ENCODE data around the gene FPR2. TPM values are rescaled to one million over a fixed set of nuclear protein-coding genes. Genes with fewer than 3 reads are reported as not detected.
A peak's percentile ranks its signal among the peaks of the same experiment; 100 is the strongest.

The FPR2 gene
- total RNA-seq, 4 donors from 2014 or later = 0.13 to 0.34 TPM; not detected in 2

DNA sequence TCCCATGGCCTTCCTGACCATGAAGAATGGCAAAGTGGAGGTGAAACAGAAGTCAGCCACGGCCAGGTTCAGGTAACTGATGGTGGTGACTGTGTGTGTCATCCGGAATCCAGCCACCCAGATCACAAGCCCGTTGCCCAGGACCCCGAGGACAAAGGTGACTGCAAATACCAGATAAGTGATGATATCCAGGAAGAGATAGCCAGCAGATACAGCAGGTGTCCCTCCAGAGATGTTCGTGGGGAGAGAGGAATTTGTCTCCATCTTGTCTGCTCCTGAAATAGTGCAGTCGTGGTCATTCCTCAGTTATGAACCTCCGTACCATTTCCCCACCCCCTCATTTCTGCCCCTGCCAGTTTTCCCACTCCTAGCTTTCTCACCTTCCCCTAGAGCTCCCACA, 14.2 kb upstream of the FPR2 start:
- intact Hi-C loops (cut with DNase I; ENCODE audit: low total_unique reads) = no loop called here
- no peak for DNase-seq (ENCODE audit: low spot score in 2 of 2)
- no peak overlapping the region for H3K4me3 ChIP-seq (ENCODE audit: low read depth, poor library complexity, severe bottlenecking)
- TF ChIP-seq CTCF (IDR thresholded peaks at IDR 0.05) (no peak), POLR2A (IDR thresholded peaks at IDR 0.05) (no peak)
- 74 to 78% methylated on average over 7 of the region's 7 CpGs for WGBS, 2 donors

DNA sequence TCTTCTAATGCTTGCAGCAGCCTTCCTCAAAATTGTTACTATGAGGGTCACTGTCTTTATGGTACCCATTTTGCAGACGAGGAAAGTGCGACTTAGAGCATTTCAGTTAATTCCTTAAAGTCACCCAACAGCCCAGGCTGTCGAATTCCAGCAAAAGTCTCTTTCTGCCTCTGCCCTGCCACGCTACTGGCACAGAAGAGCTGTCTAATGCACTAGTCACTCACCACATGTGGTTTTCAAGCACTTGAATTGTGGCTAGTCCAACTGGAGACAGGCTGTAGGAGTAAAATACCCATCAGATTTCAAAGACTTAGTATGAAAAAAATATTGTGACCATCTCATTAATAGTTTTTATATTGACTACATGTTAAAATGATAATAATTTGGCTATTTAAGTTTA, 11.0 kb upstream of the FPR2 start:
- 74 to 82% methylated on average over 4 of the region's 4 CpGs for WGBS, 2 donors
- H3K4me3 ChIP-seq (ENCODE audit: low read depth, poor library complexity, severe bottlenecking) = no peak overlapping the region
- no peak for TF ChIP-seq POLR2A (IDR thresholded peaks at IDR 0.05)
- no peak for TF ChIP-seq CTCF (IDR thresholded peaks at IDR 0.05)
- intact Hi-C loops (cut with DNase I; ENCODE audit: low total_unique reads) = no loop called here
- DNase-seq (ENCODE audit: low spot score in 2 of 2) = no peak

DNA sequence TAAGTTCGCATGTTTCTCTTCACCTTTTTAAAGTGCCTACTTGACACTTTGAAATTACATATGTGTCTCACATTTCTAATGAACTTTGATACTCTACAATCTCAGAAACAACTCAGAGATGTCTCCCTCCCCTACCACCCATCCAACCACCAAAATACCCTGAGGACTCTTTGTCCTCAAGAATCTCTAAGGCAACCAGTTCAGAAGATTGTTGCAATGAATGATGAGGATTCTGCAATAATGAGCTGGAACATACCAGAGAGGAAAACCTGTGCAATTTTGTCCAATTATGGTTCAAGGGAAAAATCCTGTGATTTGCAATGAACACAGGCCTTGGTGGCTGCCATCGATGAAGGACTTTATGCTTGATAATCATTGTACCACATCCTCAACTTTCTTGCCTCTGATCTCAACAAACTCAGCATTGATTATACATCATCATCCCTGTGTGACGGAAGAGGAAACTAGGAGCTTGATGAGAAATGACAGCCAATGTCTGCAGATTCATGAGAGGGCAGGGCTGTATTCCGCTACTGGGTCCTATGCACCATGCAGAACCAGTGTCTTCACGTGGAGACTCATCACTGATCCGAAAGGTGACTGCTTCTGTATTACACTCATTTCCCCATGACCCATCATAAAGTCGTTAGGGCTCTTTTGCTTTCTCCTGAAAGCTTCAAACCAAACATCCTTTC, 10.4 kb upstream of the FPR2 start:
- WGBS, 2 donors = 81 to 84% methylated on average over 7 of the region's 7 CpGs
- intact Hi-C loops (cut with DNase I; ENCODE audit: low total_unique reads) = no loop called here
- DNase-seq (ENCODE audit: low spot score in 2 of 2) = no peak
- no peak overlapping the region for H3K4me3 ChIP-seq (ENCODE audit: low read depth, poor library complexity, severe bottlenecking)
- TF ChIP-seq POLR2A (IDR thresholded peaks at IDR 0.05) = no peak
- TF ChIP-seq CTCF (IDR thresholded peaks at IDR 0.05) = no peak

DNA sequence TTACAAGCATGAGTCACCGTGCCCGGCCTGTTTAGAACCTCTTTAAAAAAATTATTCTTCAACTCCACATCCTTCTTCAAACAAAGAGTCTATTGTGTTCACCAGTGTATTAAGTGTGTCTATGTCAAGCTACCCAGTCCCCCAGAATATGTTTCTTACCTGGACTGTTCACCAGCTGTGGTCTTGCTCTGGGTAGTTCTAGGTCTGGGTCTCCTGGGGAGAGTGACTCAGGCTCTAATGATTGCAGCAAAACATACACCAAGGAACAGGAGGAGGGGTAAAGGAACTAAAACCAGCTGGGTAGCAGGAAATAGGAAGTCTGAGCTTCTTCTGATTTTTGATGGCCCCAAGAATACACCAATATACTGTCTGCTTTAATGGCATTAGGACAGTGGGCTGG, 9.3 kb upstream of the FPR2 start, which contains the start of gene FPR1:
FPR1 (minus strand) TSS at position 224 of the 400 bp plus-strand sequence. CDS start 4,884 bp downstream, outside the sequence.
- peak in 1 of 2 donors; percentile 32 for DNase-seq (ENCODE audit: low spot score in 2 of 2)
- no peak within 1 kb of the TSS for H3K4me3 ChIP-seq (ENCODE audit: low read depth, poor library complexity, severe bottlenecking)
- intact Hi-C loops (cut with DNase I; ENCODE audit: low total_unique reads) = no loop called here
- TF ChIP-seq CTCF (IDR thresholded peaks at IDR 0.05) = no peak
- no peak for TF ChIP-seq POLR2A (IDR thresholded peaks at IDR 0.05)
- 50 to 65% methylated on average over 2 of the region's 2 CpGs for WGBS, 2 donors

DNA sequence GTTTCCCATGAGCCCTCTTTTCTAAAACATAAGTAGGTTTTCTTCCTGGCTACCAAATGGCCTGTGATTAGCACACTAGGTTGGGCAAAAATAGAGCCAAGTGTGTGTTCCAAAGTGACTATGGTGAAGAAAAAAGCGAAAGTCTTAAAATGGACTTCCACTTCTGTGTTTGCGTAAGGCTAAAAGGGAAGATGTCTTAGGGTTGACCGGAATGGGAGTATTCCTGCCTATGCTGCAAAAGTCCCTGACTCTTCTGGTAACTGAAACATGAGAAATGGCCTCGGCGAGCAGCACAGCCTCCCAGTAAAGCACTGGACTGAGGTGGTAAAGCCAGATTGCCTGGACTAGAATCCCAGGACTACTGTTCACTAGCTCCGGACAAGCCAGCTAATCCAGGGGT, 6.9 kb upstream of the FPR2 start:
- H3K4me3 ChIP-seq (ENCODE audit: low read depth, poor library complexity, severe bottlenecking) = no peak overlapping the region
- WGBS, 2 donors = 85 to 96% methylated on average over 6 of the region's 6 CpGs
- TF ChIP-seq CTCF (IDR thresholded peaks at IDR 0.05) (no peak), POLR2A (IDR thresholded peaks at IDR 0.05) (no peak)
- DNase-seq (ENCODE audit: low spot score in 2 of 2) = peak in 1 of 2 donors; percentile 32
- intact Hi-C loops (cut with DNase I; ENCODE audit: low total_unique reads) = no loop called here

GRCh38 chr19:51754770-51755169, 6.2 kb upstream of the FPR2 start:
- 82 to 86% methylated on average over 4 of the region's 4 CpGs for WGBS, 2 donors
- no peak for TF ChIP-seq POLR2A (IDR thresholded peaks at IDR 0.05)
- no peak for TF ChIP-seq CTCF (IDR thresholded peaks at IDR 0.05)
- intact Hi-C loops (cut with DNase I; ENCODE audit: low total_unique reads) = no loop called here
- DNase-seq (ENCODE audit: low spot score in 2 of 2) = no peak
- H3K4me3 ChIP-seq (ENCODE audit: low read depth, poor library complexity, severe bottlenecking) = no peak overlapping the region
